Measurements from ENCODE around the gene CIBAR2. TPM values are rescaled to one million over a fixed set of nuclear protein-coding genes. Genes with fewer than 3 reads are reported as not detected.

CIBAR2 gene
- total RNA-seq, 1 donor from 2014 or later: not detected

- intact Hi-C loops (cut with DNase I): loop anchor here (10.0 kb wide), 2 partner anchors 124 to 284 kb away; no protein-coding TSS in a partner anchor
- DNase-seq (ENCODE audit: low spot score): no peak
Observed at GRCh38 chr16:85111184-85111583, 1.1 kb downstream of the CIBAR2 start.

DNA sequence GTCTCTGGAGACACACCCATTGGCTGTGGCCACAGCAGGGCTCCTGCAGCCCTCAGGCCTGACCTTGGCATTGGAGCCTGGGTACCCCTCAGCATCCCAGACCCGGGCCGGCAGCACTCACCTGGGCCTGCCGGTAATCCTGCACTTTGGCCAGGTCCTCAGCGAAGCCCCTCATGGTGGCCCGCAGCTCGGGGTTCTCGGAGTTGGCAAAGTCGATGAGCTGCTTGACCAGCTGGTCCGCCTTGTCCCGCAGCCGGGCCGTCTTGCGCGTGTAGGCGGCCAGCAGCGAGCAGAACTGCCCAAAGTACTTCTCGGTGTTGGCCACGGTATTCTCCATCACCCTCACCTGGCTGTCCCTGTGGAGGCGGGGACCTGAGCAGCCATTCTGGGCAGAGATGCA is 2.2 kb downstream of the CIBAR2 start:
- DNase-seq (ENCODE audit: low spot score): no peak
- intact Hi-C loops (cut with DNase I): loop anchor here (10.0 kb wide), 2 partner anchors 125 to 285 kb away; no protein-coding TSS in a partner anchor

GRCh38 chr16:85107532-85107931 is 4.7 kb downstream of the CIBAR2 start:
- DNase-seq (ENCODE audit: low spot score): no peak
- intact Hi-C loops (cut with DNase I): no loop called here

DNA sequence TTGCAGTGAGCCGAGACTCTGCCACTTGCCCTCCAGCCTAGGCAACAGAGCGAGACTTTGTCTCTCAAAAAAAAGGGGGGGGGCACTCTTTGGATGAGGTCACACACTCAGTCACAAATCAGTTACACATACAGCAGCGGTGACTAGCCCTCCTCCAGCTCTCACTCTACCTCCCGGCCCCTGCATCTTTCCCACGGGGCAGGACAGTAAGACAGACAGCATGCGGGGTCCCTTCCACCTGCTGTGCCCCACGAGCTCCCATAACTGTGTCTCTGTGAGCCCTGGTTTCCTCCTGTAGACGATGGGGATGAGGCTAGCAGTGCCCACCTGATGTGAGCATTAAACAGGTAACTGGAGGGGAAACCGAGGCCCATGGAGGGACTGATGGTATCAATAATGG is 5.2 kb downstream of the CIBAR2 start:
- intact Hi-C loops (cut with DNase I): no loop called here
- DNase-seq (ENCODE audit: low spot score): no peak

DNA sequence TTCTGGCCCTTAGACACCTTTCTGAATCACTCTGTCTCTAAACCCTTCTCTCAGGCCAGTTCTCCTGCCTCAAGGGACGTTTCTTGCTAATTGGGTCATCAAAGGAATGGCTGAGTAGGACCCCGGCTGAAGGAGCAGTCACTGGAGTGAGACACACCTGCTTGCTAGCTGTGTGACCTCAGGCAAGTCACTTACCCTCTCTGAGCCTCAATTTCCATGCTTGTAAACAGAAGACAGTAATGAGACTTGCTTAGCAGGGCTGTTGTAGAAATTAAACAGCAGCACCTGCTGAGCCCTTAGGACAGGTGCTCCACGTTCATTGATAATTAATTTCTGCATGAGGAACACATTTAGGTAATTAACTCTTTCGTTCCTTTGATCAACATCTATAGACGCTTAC is 6.8 kb downstream of the CIBAR2 start:
- intact Hi-C loops (cut with DNase I): no loop called here
- DNase-seq (ENCODE audit: low spot score): no peak

DNA sequence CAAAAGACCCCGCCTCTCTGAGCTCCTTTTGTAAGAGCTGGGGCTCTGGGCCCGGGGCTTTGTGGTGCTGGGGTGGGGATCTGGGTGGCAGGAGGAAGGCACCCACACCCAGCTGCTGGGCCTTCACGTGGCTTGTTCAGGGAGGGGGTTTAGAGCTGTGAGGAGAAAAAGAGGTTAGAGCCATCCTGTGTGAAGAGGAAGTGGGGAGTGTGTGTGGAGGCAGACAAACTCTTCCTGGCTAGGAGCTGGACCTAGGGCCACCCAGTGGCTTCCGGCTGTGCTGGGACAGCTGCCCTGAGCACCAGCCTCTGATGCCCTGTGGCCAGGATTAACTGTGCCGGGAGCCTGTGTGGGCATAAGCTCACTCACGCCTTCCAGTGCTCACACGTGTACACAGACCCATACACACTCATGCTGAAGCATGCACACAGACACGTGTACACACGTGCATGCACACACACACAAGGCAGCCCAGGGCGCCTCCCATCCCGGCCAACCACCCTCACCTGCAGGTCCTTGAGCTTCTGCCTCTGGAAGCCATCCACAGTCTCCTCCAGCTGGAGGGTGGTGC is 7.4 kb downstream of the CIBAR2 start:
- intact Hi-C loops (cut with DNase I): no loop called here
- DNase-seq (ENCODE audit: low spot score): no peak

GRCh38 chr16:85104147-85104546 is 8.1 kb downstream of the CIBAR2 start:
- intact Hi-C loops (cut with DNase I): no loop called here
- no peak for DNase-seq (ENCODE audit: low spot score)

DNA sequence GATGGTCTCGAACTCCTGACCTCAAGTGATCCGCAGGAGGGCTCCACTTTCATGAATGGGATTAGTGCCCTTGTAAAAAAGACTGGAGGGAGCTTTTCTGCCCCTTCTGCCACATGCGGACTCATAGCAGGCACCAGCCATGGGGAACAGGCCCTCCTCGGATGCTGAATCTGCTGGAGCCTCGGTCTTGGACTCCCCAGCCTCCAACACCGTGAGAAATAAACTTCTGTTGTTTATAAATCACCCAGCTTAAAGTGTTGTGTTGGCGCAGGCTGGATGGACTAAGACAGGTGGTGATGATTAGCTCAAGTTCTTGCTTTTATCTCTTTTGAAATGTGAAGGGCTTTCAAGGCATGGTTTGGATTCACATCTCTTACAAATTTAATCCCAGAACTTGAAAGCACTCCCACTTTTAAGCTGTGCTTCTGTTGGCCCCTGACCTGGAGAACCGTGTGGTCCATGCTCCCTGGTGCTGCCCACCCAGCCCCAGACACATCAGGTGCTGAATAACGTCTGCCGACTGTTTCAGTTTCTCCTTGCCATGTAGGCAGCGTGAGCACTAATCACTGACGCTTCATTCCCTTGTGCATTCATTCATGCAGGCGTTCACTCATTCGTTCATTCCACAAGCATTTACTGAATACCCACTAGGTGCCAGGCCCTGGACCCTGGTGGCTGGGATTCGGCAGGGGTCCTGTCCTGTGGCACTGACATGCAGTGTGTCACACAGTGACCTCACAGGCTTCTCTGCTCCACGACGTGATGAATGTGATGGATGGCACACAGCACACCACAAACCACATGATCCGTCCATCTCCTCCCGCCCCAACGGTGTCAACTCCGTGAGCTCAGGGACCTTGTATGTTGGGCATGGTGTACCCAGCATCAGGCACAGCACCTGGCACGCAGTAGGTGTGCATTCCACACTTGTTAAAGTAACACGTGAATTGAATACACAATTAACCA is 8.9 kb downstream of the CIBAR2 start:
- intact Hi-C loops (cut with DNase I): no loop called here
- DNase-seq (ENCODE audit: low spot score): no peak

- no peak for DNase-seq (ENCODE audit: low spot score)
- intact Hi-C loops (cut with DNase I): no loop called here
Observed at GRCh38 chr16:85101956-85102630, 10.2 kb downstream of the CIBAR2 start.

DNA sequence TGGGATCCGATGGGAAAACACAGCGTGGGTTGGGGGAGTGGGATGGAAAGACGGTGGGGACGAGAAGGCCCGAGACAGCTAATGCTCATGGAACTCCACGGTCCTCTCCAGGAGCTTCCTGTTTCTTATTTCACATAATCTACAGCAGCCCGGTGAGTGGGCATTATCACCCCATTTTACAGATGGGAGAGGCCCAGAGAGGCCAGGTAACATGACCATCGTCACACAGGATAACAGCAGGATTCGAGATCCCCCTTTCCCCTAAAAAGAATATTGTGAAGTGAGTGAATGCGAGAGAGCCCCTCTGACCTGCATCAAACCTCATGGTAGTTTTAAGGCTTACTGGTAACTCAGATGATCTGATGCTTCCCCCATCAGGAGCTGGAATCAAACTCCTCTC is 12.0 kb downstream of the CIBAR2 start:
- no peak for DNase-seq (ENCODE audit: low spot score)
- intact Hi-C loops (cut with DNase I): no loop called here

DNA sequence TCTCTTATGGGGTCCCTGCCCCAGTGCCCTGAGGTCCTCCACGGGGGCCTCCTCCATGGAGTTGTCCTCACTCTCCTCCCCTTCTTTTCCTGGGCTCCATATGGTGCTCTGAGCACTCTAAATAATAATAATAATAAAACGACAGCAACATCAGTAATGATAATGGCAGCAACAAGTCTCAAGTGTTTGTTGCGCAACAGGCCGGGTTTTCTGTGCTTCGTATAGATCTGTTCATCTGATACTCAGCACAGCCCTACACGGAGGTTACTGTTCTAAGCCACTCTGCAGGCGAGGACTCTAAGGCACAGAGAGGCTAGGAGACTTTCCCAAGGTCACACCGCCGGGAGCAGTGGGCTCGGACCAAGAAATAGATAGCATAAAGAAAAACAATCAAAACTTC is 13.7 kb downstream of the CIBAR2 start:
- intact Hi-C loops (cut with DNase I): no loop called here
- DNase-seq (ENCODE audit: low spot score): no peak

DNA sequence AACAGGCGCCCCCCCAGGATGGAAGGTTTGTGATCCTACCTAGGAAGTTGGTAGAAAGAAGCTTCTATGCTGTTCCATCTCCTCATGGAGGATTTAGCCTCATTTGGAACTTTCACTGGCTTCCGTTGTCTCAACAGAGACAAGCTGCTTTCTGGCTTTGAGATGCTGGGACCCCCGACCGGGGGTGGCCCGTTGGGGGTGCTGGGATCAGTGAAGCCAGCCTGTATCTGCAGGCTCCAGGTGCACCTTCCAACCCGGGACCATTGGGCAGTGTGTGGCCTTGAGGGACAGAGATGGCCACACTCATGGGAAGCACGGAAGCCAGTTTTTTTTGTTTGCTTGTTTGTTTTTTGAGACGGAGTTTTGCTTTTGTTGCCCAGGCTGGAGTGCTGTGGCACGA is 15.4 kb downstream of the CIBAR2 start:
- DNase-seq (ENCODE audit: low spot score): no peak
- intact Hi-C loops (cut with DNase I): no loop called here

- intact Hi-C loops (cut with DNase I): no loop called here
- DNase-seq (ENCODE audit: low spot score): no peak
Observed at GRCh38 chr16:85094812-85095211, 17.5 kb downstream of the CIBAR2 start.

- no peak for DNase-seq (ENCODE audit: low spot score)
- intact Hi-C loops (cut with DNase I): no loop called here
Observed at GRCh38 chr16:85094176-85094805, 18.0 kb downstream of the CIBAR2 start.

- no peak for DNase-seq (ENCODE audit: low spot score)
- intact Hi-C loops (cut with DNase I): no loop called here
Observed at GRCh38 chr16:85093705-85094104, 18.6 kb downstream of the CIBAR2 start.

DNA sequence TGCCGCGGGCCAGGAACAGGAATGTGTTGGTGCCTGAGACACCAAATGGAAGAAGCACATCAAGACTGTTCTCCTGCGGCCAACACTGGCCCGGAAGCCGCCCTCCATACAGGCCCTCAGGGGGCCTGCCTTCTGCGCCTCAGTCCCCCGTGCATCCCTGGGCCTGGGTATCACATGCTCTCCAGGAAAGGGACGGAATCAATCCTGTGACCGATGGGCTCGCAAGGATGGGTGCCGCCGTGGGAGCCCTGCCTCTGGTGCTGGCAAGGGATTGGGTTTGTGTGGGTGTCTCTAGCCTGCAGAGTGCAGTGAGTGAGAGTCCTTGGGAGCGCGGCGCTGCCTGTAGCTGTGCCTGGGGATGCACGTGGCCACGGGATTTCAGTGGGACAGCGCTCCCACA is 19.4 kb downstream of the CIBAR2 start:
- intact Hi-C loops (cut with DNase I): no loop called here
- DNase-seq (ENCODE audit: low spot score): no peak

DNA sequence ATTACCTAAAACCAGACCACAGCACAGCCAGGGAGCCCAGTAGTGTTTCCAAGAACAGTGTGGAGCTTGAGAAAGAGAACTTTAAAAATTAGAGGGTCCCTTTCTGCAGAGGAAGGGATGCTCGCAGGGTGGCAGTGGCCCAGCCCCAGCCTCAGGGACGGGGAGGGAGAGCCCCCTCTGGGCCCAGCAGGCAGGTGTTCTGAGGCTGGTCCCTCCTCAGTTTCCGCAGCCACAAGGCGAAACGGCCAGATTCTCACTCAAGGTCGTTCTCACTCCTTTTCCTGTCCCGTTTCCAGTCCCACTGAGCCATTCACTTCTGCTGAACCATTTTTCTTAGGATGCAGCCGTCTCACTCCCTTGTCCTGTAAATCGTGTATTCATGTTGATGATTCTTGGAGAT is 20.0 kb downstream of the CIBAR2 start:
- intact Hi-C loops (cut with DNase I): no loop called here

GRCh38 chr16:85091522-85091910 is 20.8 kb downstream of the CIBAR2 start:
- intact Hi-C loops (cut with DNase I): no loop called here
- no peak for DNase-seq (ENCODE audit: low spot score)

More for the DNA sequence above, 20.0 kb downstream of the CIBAR2 start:
- no peak for DNase-seq (ENCODE audit: low spot score)

GRCh38 chr16:85090873-85091521 is 21.3 kb downstream of the CIBAR2 start:
- intact Hi-C loops (cut with DNase I): no loop called here
- no peak for DNase-seq (ENCODE audit: low spot score)

DNA sequence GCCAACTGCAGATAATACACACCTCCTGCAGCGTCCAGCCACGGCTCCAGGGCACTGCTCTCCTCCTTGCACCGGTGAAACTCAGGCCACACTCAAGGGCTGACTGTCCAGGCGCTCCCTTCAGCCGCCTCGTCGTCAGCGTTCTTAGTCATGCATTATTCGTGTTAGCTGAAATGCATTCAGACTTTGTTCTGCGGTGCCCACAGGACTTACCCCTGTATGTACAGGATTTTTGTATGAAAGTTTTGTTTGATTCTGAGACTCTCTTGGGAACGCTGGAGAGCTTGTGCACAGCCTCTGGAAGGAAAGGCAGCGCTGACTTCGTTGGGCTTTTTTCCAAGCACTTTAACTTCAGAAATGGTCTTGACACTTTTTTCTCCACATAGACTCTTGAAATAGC is 22.1 kb downstream of the CIBAR2 start:
- DNase-seq (ENCODE audit: low spot score): no peak
- intact Hi-C loops (cut with DNase I): no loop called here
